Stimulated activated CD8-positive, alpha-beta memory T cell treated with anti-CD3 and anti-CD28 coated beads, Interleukin-4, amount 100 ng/mL, for 1 hour (primary cell): ENCODE results near the gene NOP14.
"Not testable (repeated sequence)": the region's sequence is repeated elsewhere in the genome, so short reads cannot be mapped to it uniquely, and the experiment has no call there.

Source experiments
- DNase-seq, 2 donors: peaks; one replicate each; pipeline ENCODE4 v3.0.0-alpha.2; 2020; ENCODE audit warnings: low read depth in 2 of 2, low spot score in 1 of 2

The NOP14 gene

DNA sequence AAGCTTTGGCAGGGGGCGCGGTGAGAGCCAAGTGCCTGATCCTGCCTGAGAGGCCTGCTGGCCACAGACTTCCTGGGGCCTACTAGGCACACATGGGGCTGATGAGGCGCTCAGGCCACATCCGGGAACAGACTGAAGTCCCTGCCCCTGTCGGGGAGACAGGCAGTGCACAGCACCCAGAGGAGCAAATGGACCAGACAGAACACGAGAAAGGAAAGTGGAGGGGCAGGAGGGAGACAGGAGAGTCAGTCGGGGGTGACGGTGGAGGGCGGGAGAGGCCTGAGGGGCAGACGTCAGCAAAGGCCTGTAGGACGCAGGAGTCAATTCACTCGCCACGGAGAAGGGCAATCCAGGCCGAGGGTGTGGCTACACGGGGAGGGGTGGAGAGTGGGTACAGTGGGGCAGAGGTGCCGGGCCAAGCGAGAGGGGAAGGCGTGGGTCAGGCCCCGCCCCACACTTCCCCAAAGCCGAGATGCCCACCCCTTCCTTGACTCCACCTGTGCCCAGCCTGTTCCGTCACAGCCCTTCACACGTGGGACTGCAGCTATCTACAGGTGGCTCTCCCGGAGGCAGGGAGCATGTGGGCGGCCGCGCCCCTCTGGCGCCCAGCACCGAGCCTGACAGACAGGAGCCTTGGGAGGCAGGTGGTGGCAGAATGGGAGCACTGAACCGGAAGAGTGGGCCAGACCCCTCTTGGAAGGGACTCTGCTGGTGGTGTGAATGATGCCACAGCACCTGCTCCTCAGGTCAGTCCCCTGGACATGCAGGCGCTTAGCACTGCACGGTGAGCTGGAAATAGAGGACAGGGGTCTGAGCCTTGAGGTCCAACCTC is 20.5 kb downstream of the NOP14 start:
- no peak for DNase-seq

DNA sequence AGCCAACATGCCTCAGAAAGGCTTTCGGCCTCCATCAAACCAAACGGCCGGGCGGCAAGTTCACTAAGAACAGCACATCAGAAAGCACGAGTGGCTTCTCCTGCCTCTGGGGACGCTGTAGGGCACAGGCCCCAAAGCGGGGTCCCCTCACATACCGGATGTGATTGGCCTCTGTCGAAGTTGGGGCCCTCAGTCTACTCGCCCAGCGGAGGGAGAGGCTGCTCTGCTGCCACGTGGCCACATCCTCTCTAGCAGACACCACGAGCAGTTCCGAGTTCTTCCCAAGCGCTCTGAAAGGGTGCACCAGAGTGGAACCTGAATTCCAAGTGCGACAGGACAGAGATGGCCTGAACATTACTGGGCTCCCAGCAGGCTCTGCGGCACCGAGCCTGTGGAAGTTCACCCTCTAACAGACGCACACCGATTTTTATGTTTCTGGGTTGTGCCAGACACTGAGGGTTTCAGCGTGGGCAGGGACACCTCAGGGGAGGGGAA is 21.1 kb downstream of the NOP14 start:
- no peak for DNase-seq

GRCh38 chr4:2941138-2942036 is 21.8 kb downstream of the NOP14 start:
- DNase-seq: no peak

DNA sequence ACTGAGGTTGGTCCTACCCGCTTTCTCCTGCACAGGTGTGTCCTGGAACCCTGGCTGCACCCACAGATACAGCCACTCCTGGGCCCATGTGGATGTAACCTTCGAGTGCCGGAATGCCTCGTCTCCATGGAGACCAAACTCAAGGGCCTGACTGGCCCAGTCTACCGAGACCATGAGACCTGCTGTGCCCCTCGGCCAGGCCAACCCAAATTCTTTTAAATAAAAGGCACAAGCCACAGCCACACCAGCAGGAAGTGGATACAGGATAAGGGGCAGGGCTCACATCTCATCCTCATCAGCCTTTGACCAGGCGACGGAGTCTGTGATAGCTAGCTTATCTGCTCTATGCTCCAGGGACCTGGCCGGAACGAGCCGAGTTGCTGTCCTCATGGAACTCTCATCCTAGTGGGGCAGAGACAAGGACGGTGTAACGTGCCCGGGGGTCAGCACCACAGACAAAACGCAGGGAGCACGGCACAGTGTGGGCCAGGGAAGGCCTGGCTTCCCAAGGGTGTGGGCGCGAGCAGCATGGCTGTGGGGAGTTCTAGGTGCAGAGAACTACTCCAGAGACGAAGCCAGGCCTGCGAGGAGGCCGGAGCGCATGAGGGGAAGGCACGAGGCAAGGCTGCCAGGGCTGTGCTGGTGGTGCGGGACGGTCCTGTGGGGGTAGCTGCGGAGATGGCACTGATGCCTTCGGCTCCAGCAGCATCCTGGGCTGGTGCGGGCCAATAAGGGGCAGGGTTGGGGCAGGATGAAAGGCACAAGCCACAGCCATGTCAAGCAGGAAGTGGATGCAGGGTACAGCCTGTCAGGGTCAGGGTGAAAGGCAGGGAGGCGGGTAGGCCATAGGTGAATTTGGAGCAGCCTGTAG is 22.7 kb downstream of the NOP14 start:
- no peak for DNase-seq

DNA sequence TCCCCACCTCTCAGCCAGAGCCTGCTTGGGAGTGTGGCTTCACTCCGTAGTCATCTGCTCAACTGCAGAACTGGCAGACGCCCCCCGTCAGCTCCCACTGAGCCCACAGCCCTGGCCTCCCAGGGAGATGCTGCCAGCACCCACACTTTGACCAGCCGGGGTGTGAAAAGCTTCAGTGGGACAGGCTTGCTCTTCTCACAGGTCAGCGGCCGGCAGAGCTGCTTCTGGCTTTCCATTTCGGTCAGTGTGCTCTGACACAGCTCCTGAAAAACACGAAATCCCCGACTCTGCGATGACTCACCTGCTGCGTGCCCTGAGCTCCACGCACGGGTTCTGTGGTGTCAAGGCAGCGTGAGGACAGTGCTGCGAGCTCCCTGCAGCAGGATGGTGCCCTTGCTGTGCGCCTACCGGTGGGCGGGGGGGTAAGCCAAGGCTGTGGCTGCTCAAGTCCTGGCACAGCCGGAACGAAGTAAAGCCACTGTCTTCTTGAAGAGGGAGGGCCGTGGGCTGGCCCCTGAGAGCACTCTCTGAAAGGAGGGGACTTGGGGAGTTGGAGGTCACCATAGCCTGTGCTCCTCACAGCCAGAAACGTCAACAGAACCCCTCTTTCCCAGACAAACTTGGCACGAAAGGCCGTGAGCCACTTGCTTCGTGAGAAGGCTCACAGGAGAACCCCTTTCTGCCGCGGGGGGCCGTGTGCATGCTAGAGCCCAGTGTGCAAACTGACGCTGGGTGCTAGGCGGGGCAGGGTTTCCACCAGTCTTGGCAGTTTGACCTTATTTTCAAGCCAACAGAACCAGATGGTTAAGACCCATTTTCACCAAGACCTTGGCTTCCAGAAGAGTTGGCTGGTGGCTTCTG is 23.6 kb downstream of the NOP14 start:
- no peak for DNase-seq

DNA sequence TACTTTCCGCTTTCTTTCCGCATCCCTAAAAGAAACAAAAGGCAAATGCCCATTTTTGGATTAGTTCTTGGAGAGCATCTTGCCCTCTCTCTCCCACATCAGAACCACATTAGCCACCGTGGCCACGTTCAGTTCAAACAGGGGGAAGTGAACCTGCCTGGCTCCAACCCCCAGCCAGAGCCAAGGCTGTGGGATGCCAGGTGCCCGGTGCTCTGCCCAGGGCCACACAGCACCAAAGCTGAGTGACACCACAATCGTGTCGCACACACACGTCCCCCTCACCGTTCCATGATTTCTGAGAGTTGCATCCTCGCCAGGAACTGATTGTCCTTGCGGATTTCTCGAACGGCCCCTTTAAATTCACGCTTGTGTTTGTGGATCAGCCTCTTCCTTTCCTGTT is 24.3 kb downstream of the NOP14 start:
- no peak for DNase-seq

DNA sequence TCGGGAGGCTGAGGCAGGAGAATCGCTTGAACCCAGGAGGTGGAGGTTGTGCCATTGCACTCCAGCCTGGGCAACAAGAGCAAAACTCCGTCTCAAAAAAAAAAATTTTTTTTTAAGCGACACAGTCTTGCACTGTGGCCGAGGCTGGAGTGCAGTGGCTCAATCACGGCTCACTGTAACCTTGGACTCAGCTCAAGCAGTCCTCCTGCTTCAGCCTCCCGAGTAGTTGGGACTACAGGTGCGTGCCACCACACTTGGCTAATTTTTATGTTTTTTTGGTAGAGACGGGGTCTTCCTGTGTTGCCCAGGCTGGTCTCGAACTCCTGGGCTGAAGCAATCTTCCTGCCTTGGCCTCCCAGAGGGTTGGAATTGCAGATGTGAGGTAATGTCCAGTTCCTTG is 24.8 kb downstream of the NOP14 start:
- not testable (repeated sequence) for DNase-seq

DNA sequence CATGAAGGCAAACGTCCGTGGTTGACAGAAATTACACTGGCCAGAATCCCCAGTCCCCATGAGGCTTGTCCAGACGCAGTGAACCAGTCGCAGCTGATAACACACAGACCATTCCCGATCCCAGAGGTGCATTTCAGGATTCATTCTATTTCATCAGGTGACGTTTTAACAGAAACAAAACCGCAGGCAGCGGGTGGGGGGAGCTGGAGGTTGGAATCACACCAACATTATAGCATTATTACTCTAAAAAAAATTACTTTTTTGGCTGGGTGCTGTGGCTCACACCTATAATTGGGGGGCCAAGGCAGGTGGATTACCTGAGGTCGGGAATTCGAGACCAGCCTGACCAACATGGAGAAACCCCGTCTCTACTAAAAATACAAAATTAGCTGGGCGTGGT is 25.2 kb downstream of the NOP14 start:
- DNase-seq: no peak

- no peak for DNase-seq
These were observed 25.9 kb downstream of the NOP14 start for GRCh38 chr4:2937146-2937857.

DNA sequence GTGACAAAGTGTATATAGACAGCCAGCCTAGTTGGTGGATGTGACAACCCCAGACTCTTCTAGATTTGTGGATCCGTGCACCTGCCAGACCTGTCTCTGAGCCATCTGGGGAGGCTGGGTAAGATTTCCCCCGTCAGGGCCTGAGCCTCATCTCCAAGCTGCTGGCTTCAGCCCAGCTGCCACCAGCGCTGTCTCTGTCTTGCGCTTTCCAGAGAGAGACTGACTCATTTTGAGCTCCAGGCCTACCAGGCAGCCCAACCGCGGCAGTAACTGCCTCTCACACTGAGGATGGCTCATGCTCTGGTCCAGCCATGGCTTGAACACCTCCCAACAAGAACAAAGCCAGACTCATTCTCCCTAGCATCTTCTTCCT is 26.4 kb downstream of the NOP14 start:
- no peak for DNase-seq

DNA sequence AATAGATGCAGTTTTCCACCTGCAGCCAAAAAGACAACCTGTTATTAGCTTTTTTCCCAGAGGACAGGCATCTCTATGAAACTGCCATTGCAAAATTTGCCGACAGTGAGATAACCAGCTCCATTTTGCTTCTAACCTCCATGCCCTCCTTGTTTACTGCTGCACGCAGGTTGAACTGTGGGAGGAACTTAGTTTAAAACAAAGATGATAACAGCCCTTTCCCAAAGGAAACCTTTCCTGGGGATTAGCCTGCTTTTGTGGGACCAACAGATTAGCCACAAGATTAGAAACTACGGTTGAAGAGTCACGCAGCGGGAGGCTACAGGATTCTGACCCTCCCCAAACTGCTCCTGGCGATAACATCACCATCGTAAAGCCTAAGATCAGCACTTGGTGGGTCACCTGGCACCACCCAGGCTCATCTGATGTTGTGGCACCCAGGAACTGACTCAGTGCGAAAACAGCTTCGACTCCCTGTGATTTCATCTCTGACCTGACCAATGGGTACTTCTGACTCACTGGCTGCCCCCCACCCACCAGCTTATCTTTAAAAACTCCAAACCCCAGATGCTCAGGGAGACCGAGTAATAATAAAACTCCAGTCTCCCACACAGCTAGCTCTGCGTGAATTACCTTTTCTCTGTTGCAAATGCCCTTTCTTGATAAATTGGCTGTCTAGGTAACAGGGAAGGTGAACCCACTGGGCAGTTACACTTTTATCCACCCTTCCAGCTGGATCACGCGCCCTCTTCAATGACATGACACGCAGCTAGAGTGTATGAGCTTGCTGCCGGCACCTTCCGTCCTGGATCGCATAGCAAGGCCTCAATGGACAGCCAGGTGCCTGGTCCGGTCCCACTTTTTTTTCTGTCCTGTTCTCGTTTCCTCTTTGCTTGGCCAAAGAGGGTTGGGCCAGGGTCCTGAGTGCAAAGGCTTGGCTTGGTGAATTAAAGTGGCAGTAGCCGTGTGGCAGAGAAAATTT is 27.2 kb downstream of the NOP14 start:
- DNase-seq: peak in 1 of 2 donors; percentile 40

- peak; percentile 95 to 98 for DNase-seq
These were observed 28.1 kb downstream of the NOP14 start for GRCh38 chr4:2934813-2935761.

DNA sequence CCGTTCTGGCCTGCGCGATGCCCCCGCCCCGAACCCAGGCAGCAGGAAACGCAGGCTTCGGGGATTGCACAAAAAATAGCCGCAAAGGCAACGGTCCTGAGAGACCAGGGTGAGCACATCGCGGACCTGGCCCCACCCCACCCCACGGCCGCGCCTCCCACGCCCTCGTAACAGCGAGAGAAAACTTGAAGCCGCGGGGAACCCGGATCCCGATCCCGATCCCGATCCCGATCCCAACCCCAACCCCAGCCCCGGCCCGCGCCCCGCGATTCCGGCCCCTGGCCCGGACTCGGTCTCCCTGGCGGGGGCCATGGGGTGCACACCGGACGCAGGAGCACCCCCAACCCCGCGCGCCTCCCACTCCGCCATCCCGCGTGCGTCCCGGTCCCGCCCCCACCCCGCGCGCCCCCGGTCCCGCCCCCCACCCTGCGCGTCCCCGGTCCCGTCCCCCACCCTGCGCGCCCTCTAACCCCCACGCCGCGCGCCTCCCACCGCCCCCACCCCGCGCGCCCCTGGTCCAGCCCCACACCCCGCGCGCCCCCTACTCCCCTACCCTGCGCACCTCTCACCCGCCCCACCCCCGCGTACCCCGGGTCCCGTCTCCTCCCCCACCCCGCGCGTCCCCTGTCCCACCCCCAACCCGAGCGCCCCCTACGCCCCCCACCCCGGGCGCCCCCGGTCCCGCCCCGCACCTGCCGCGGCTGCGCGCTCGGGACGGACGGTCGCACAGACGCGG is 29.0 kb downstream of the NOP14 start:
- no peak for DNase-seq

DNA sequence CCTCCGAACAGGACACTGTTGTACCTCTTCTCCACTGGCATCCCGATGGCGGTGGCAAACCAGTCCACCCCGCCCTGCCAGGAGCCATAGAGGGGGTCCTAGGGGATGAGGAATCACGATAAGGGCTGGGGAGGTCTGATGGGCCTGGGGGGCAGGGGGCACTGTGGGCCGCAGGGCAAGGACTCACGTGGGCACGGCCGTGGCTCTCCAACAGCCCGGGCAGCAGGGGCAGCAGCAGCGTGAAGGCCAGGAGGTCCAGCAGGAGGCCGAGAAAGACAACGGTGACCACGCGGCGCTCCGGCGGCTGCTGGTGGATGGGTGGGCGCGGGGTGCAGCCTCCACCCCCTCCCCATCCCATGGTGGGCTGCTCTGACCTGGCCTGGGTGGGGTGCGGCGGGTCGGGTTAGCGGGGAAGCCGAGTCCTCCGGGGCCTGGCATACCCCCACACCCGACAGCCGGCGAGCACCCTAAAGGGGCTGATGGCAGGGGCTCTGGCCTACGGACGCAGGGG is 29.6 kb downstream of the NOP14 start:
- DNase-seq: no peak

DNA sequence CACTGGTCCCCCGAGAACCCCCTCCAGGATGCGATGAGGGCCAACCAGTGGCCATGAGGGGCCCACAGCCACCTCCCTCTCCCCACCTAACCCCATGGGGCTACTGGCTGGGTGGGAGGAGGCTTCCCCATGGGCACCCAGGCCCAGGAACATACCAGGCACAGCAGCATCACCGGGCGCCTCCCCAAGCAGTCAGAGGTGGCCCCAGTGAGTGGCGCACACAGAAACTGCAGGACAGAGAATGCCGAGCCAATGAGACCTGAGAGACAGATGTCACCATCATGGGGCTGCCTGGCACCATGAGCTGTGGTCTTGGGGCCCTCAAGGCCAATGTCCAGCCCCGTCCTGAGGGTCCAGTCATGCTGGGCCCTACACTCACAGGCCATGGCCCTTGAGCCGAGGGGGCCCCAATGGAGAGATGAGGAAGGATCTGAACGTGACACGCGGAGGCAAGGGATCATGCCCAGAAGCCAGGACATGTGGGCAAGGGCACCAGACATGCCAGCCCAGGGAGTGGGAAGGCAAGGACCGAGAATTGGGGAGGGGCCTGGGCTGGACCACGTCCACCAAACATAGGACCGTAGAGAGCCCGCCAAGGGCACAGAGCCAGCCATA is 30.1 kb downstream of the NOP14 start:
- no peak for DNase-seq
